ENCODE results near the gene RETNLB.

RETNLB gene

DNA sequence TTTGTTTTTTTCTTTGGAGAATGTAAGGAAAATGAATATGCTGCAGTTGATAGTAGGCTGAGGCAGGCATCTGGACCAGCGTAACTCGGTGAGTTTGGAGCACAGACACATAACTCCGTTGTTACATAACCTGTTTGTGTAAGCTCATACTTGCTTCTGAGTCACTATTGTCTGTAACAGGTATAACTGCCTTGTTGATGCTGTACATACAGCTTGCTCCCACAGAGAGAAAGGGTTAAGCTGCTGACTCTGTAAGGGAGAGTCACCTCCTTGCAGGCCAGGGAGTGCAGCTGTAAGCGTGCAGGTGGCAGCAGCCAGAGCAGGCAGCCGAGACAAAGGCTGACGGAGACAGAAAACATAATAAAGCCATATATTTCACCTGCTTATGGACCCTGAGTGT, 20.4 kb downstream of the RETNLB start:
- H4K20me1 ChIP-seq (ENCODE audit: insufficient read depth, low read length): no peaks in the 10 kb centered on the region
- H3K27me3 ChIP-seq (ENCODE audit: low read depth, low read length): no peaks in the 10 kb centered on the region
- no peaks in the 10 kb centered on the region for H3K4me1 ChIP-seq (ENCODE audit: low read length)
- no peaks in the 10 kb centered on the region for H3K79me2 ChIP-seq (ENCODE audit: low read length)
- no peak overlapping the region for H3K4me2 ChIP-seq (ENCODE audit: low read length)
- H3K9me3 ChIP-seq (ENCODE audit: insufficient read depth, low read length): no peaks in the 10 kb centered on the region
- H3K9ac ChIP-seq (ENCODE audit: low read length): no peak overlapping the region
- H3K27ac ChIP-seq (ENCODE audit: low read length): no peak overlapping the region
- H2AFZ ChIP-seq (ENCODE audit: low read depth, low read length): no peak overlapping the region
- no peaks in the 10 kb centered on the region for H3K36me3 ChIP-seq (replicated peaks; ENCODE audit: low read depth, low read length)
- TF ChIP-seq, protein P1, sequence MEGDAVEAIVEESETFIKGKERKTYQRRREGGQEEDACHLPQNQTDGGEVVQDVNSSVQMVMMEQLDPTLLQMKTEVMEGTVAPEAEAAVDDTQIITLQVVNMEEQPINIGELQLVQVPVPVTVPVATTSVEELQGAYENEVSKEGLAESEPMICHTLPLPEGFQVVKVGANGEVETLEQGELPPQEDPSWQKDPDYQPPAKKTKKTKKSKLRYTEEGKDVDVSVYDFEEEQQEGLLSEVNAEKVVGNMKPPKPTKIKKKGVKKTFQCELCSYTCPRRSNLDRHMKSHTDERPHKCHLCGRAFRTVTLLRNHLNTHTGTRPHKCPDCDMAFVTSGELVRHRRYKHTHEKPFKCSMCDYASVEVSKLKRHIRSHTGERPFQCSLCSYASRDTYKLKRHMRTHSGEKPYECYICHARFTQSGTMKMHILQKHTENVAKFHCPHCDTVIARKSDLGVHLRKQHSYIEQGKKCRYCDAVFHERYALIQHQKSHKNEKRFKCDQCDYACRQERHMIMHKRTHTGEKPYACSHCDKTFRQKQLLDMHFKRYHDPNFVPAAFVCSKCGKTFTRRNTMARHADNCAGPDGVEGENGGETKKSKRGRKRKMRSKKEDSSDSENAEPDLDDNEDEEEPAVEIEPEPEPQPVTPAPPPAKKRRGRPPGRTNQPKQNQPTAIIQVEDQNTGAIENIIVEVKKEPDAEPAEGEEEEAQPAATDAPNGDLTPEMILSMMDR (IDR thresholded peaks at IDR 0.05; ENCODE audit: low read depth, low read length): no peak
- TF ChIP-seq EZH2phosphoT487 (IDR thresholded peaks at IDR 0.05; ENCODE audit: low read depth): no peak
- H3K4me3 ChIP-seq (ENCODE audit: low read length): no peak overlapping the region

DNA sequence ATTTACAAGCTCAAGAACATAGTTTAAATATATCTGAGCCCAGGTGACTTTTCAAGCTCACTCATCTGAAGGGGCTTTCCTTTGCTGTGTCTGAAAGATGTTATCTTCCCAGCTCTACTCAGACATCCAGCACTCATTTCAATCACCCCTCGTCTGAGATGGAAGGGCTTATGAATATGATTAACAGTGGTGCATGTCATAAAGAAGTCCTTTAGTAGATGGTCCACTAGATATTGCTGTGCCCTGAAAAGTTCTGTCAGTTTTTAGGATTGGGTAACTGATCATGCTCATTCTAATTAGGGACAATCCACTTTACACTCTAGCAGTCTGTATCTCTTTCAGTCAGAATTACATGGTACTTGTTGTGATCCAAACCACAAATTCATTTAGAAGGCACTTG, 28.3 kb downstream of the RETNLB start:
- no peaks in the 10 kb centered on the region for H3K36me3 ChIP-seq (replicated peaks; ENCODE audit: low read depth, low read length)
- no peak overlapping the region for H3K4me2 ChIP-seq (ENCODE audit: low read length)
- no peaks in the 10 kb centered on the region for H4K20me1 ChIP-seq (ENCODE audit: insufficient read depth, low read length)
- no peak overlapping the region for H3K4me3 ChIP-seq (ENCODE audit: low read length)
- H2AFZ ChIP-seq (ENCODE audit: low read depth, low read length): no peak overlapping the region
- no peak overlapping the region for H3K27ac ChIP-seq (ENCODE audit: low read length)
- H3K9me3 ChIP-seq (ENCODE audit: insufficient read depth, low read length): no peaks in the 10 kb centered on the region
- H3K4me1 ChIP-seq (ENCODE audit: low read length): peaks cover 7% of the 10 kb centered on the region; the same call in 1 of the 2 replicates
- TF ChIP-seq EZH2phosphoT487 (IDR thresholded peaks at IDR 0.05; ENCODE audit: low read depth): no peak
- TF ChIP-seq, protein P1 (IDR thresholded peaks at IDR 0.05; ENCODE audit: low read depth, low read length): no peak
- no peak overlapping the region for H3K9ac ChIP-seq (ENCODE audit: low read length)
- H3K79me2 ChIP-seq (ENCODE audit: low read length): no peaks in the 10 kb centered on the region
- no peaks in the 10 kb centered on the region for H3K27me3 ChIP-seq (ENCODE audit: low read depth, low read length)

- Histone ChIP-seq H3K4me2 (ENCODE audit: low read length) (no peak overlapping the region), H2AFZ (ENCODE audit: low read depth, low read length) (no peak overlapping the region), H3K27me3 (ENCODE audit: low read depth, low read length) (no peaks in the 10 kb centered on the region), H3K36me3 (replicated peaks; ENCODE audit: low read depth, low read length) (no peaks in the 10 kb centered on the region), H4K20me1 (ENCODE audit: insufficient read depth, low read length) (no peaks in the 10 kb centered on the region), H3K9ac (ENCODE audit: low read length) (no peak overlapping the region), H3K4me3 (ENCODE audit: low read length) (no peak overlapping the region), H3K9me3 (ENCODE audit: insufficient read depth, low read length) (no peaks in the 10 kb centered on the region), H3K4me1 (ENCODE audit: low read length) (peaks cover 7% of the 10 kb centered on the region; the same call in 1 of the 2 replicates), H3K79me2 (ENCODE audit: low read length) (no peaks in the 10 kb centered on the region), H3K27ac (ENCODE audit: low read length) (no peak overlapping the region)
- TF ChIP-seq, protein P1 (IDR thresholded peaks at IDR 0.05; ENCODE audit: low read depth, low read length): no peak
- TF ChIP-seq EZH2phosphoT487 (IDR thresholded peaks at IDR 0.05; ENCODE audit: low read depth): no peak
Observed at GRCh38 chr3:108728105-108728504, 29.1 kb downstream of the RETNLB start.

DNA sequence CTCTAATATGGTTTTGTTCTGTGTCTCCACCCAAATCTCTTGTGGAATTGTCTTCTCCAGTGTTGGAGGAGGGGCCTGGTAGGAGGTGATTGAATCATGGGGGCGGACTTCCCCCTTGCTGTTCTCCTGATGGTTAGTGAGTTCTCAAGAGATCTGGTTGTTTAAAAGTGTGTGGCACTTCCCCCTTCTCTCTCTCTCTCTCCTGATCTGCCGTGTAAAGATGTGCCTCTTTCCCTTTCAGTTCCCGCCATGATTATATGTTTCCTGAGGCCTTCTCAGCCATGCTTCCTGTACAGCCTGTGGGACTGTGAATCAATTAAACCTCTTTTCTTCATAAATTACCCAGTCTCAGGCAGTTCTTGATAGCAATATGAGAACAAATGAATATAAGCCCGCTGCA, 33.1 kb downstream of the RETNLB start:
- no peaks in the 10 kb centered on the region for H3K79me2 ChIP-seq (ENCODE audit: low read length)
- H3K36me3 ChIP-seq (replicated peaks; ENCODE audit: low read depth, low read length): no peaks in the 10 kb centered on the region
- H3K27me3 ChIP-seq (ENCODE audit: low read depth, low read length): no peaks in the 10 kb centered on the region
- no peak overlapping the region for H3K4me3 ChIP-seq (ENCODE audit: low read length)
- H3K4me1 ChIP-seq (ENCODE audit: low read length): peaks cover 6% of the 10 kb centered on the region; the same call in 1 of the 2 replicates
- TF ChIP-seq, protein P1 (IDR thresholded peaks at IDR 0.05; ENCODE audit: low read depth, low read length): no peak
- TF ChIP-seq EZH2phosphoT487 (IDR thresholded peaks at IDR 0.05; ENCODE audit: low read depth): no peak
- H3K9ac ChIP-seq (ENCODE audit: low read length): no peak overlapping the region
- H3K4me2 ChIP-seq (ENCODE audit: low read length): no peak overlapping the region
- no peaks in the 10 kb centered on the region for H3K9me3 ChIP-seq (ENCODE audit: insufficient read depth, low read length)
- H4K20me1 ChIP-seq (ENCODE audit: insufficient read depth, low read length): no peaks in the 10 kb centered on the region
- no peak overlapping the region for H2AFZ ChIP-seq (ENCODE audit: low read depth, low read length)
- H3K27ac ChIP-seq (ENCODE audit: low read length): no peak overlapping the region
